GM19240 (cell line): ENCODE results near the gene PARD3B.

Experiments used
- DNase-seq: peaks from one replicate; pipeline ENCODE4 v3.0.0; 2011; ENCODE audit warnings: low spot score; ENCODE audit not compliant: insufficient read length

Gene PARD3B

GRCh38 chr2:205589479-205589878 is 1044.2 kb downstream of the PARD3B start:
- no peak for DNase-seq

GRCh38 chr2:205590759-205591158 is 1045.5 kb downstream of the PARD3B start:
- no peak for DNase-seq

- DNase-seq, result no peak
Observed at GRCh38 chr2:205593891-205594290, 1048.6 kb downstream of the PARD3B start.

- DNase-seq, result no peak
Observed at GRCh38 chr2:205596581-205596980, 1051.3 kb downstream of the PARD3B start.

GRCh38 chr2:205605638-205606304 is 1060.5 kb downstream of the PARD3B start:
- no peak for DNase-seq

GRCh38 chr2:205607146-205607545 is 1061.9 kb downstream of the PARD3B start:
- no peak for DNase-seq

- DNase-seq, result no peak
Observed at GRCh38 chr2:205609113-205609512, 1063.8 kb downstream of the PARD3B start.

GRCh38 chr2:205610437-205610836 is 1065.2 kb downstream of the PARD3B start:
- DNase-seq, result no peak

- no peak for DNase-seq
Observed at GRCh38 chr2:205612636-205613035, 1067.4 kb downstream of the PARD3B start.

GRCh38 chr2:205613970-205614559 is 1068.8 kb downstream of the PARD3B start:
- DNase-seq, result no peak

GRCh38 chr2:205614965-205615364 is 1069.7 kb downstream of the PARD3B start:
- DNase-seq, result no peak

GRCh38 chr2:205617905-205618304 is 1072.6 kb downstream of the PARD3B start:
- DNase-seq, result no peak

- DNase-seq, result no peak
Observed at GRCh38 chr2:205619600-205619999, 1074.3 kb downstream of the PARD3B start.

- no peak for DNase-seq
Observed at GRCh38 chr2:205627085-205627484, 1081.8 kb downstream of the PARD3B start.

GRCh38 chr2:205628422-205628821 is 1083.1 kb downstream of the PARD3B start:
- DNase-seq, result no peak

GRCh38 chr2:205629091-205629776 is 1084.0 kb downstream of the PARD3B start:
- no peak for DNase-seq

GRCh38 chr2:205633994-205634393 is 1088.7 kb downstream of the PARD3B start:
- DNase-seq, result no peak

- DNase-seq, result no peak
Observed at GRCh38 chr2:205636549-205637319, 1091.5 kb downstream of the PARD3B start.

GRCh38 chr2:205637320-205637602 is 1092.0 kb downstream of the PARD3B start:
- DNase-seq, result no peak

- no peak for DNase-seq
Observed at GRCh38 chr2:205637779-205638503, 1092.7 kb downstream of the PARD3B start.

- DNase-seq, result no peak
Observed at GRCh38 chr2:205640716-205641115, 1095.4 kb downstream of the PARD3B start.
